ENCODE measurements around the gene ACKR2.

GRCh38 chr3:42905740-42906069 is 96.5 kb downstream of the ACKR2 start:
- TF ChIP-seq CTCF (conservative IDR thresholded peaks at IDR 0.05; ENCODE audit: low read length), result no peak
- TF ChIP-seq EZH2phosphoT487 (IDR thresholded peaks at IDR 0.05; ENCODE audit: borderline replicate concordance), result no peak
